HepG2 (cell line): ENCODE data around the gene CSE1L. TPM values are rescaled to one million over a fixed set of nuclear protein-coding genes. Genes with fewer than 3 reads are reported as not detected.
"Not testable (repeated sequence)": the region's sequence is repeated elsewhere in the genome, so short reads cannot be mapped to it uniquely, and the experiment has no call there.

Experiments
- ATAC-seq: fragments of 200-7000 bp; cut with Tn5 transposase; 3 replicates; pipeline ENCODE4 v1.9.1; 2020; ENCODE audit warnings: mild to moderate bottlenecking, moderate library complexity
- BruUV-seq: library from RNA; stranded (reverse); fragments of 400-500 nt; replicated peaks from 2 replicates; lab custom pipeline; 2021; lab: Mats Ljungman, UMichigan
- CTCF ChIA-PET: fragments of 300-600 bp; formaldehyde crosslinking; extraction: SDS; loops from one replicate; lab custom pipeline; 2021; ENCODE audit warnings: low total read pairs, inconsistent platforms, low intra/inter-chr PET ratio; lab: Yijun Ruan, JAX
- POLR2A ChIA-PET: fragments of 350-600 bp; sonication (Branson Sonifier 250); formaldehyde crosslinking; loops from one replicate; lab custom pipeline; 2020; ENCODE audit warnings: antibody characterized with exemption, inconsistent platforms; lab: Yijun Ruan, JAX
- DNase-seq: peaks from one replicate; pipeline ENCODE4 v3.0.0-alpha.2; 2015; ENCODE audit warnings: low spot score
- FAIRE-seq: peaks from 3 replicates; lab custom pipeline; 2011; peaks lifted over from hg19 to GRCh38; lab: Jason Lieb, UNC
- H2AFZ ChIP-seq: one replicate; pipeline ENCODE4 v1.6.1; 2011; ENCODE audit warnings: low read length, inconsistent platforms
- H3K27ac ChIP-seq: fragments of 300-600 bp; 3 replicates; pipeline ENCODE4 v1.8.0; 2011; ENCODE audit warnings: mixed run types, mild to moderate bottlenecking, mixed read lengths, low read length, inconsistent platforms; ENCODE audit not compliant: insufficient read depth; ENCODE audit errors: extremely low read length
- H3K27me3 ChIP-seq, 2 experiments: fragments of 200-600 bp in 1 of 2; 2 replicates in 1 of 2; 3 replicates in 1 of 2; pipeline versions ENCODE4 v1.6.0 to v1.8.0; 2011; ENCODE audit warnings: low read length in 2 of 2, mild to moderate bottlenecking in 2 of 2, moderate library complexity in 2 of 2, inconsistent platforms in 1 of 2; ENCODE audit not compliant: insufficient read depth in 2 of 2, control insufficient read depth in 1 of 2
- H3K36me3 ChIP-seq, 2 experiments: fragments of 200-600 bp in 1 of 2; replicated peaks in 1 of 2; 2 replicates in 1 of 2; 3 replicates in 1 of 2; pipeline versions ENCODE4 v1.5.1 to v1.8.0; 2011; ENCODE audit warnings: low read length in 2 of 2, inconsistent platforms in 1 of 2; ENCODE audit not compliant: insufficient read depth in 2 of 2, control insufficient read depth in 1 of 2
- H3K4me1 ChIP-seq: 2 replicates; pipeline ENCODE4 v1.5.1; 2012; ENCODE audit warnings: low read length, inconsistent platforms; ENCODE audit not compliant: insufficient read depth
- H3K4me2 ChIP-seq: 2 replicates; pipeline ENCODE4 v1.6.0; 2011; ENCODE audit warnings: low read depth, low read length, inconsistent platforms
- H3K4me3 ChIP-seq, 3 experiments: fragments of 200-600 bp in 1 of 3; sonication (generic), shearing (Covaris generic) in 1 of 3; replicated peaks in 1 of 3; 2 replicates each; pipeline ENCODE4 v1.5.1; 2011 to 2016; ENCODE audit warnings: low read length in 3 of 3, inconsistent platforms in 2 of 3, low read depth in 2 of 3, mild to moderate bottlenecking in 2 of 3, control low read depth in 1 of 3, mixed read lengths in 1 of 3; ENCODE audit not compliant: insufficient read depth in 1 of 3
- H3K79me2 ChIP-seq: one replicate; pipeline ENCODE4 v1.6.1; 2011; ENCODE audit warnings: low read length, inconsistent platforms; ENCODE audit not compliant: insufficient read depth
- H3K9ac ChIP-seq: 2 replicates; pipeline ENCODE4 v1.6.0; 2011; ENCODE audit warnings: mild to moderate bottlenecking, low read depth, low read length, inconsistent platforms; ENCODE audit not compliant: insufficient read depth
- H3K9me3 ChIP-seq: 2 replicates; pipeline ENCODE4 v1.5.1; 2012; ENCODE audit warnings: mild to moderate bottlenecking, low read length
- H4K20me1 ChIP-seq: 2 replicates; pipeline ENCODE4 v1.6.0; 2011; ENCODE audit warnings: inconsistent platforms, mild to moderate bottlenecking, low read length, moderate library complexity; ENCODE audit not compliant: insufficient read depth
- AGO2 ChIP-seq: fragments of 200-400 bp; formaldehyde crosslinking; optimal IDR thresholded peaks from 2 replicates; pipeline ENCODE3; 2017; ENCODE audit warnings: mild to moderate bottlenecking, low read depth, low read length, moderate library complexity
- AKAP8 ChIP-seq: sonication (generic); formaldehyde crosslinking; IDR thresholded peaks from 2 replicates; pipeline ENCODE4 v1.5.1; 2020; ENCODE audit warnings: mild to moderate bottlenecking, missing genetic modification reagents
- CENPT ChIP-seq: sonication (generic); formaldehyde crosslinking; IDR thresholded peaks from 2 replicates; pipeline ENCODE4 v1.8.0; 2022; ENCODE audit warnings: low read depth, mild to moderate bottlenecking, moderate library complexity, missing genetic modification reagents
- NRL ChIP-seq: sonication (generic); formaldehyde crosslinking; IDR thresholded peaks from 2 replicates; pipeline ENCODE4 v1.5.0; 2020; ENCODE audit warnings: missing genetic modification reagents, mild to moderate bottlenecking, moderate library complexity, borderline replicate concordance
- POLR2A ChIP-seq, 2 experiments: IDR thresholded peaks; 2 replicates each; pipeline ENCODE4 v1.6.1; 2011; ENCODE audit warnings: low read depth in 2 of 2, low read length in 2 of 2, mild to moderate bottlenecking in 1 of 2, moderate library complexity in 1 of 2; ENCODE audit not compliant: insufficient read depth in 1 of 2
- POLR2AphosphoS5 ChIP-seq: IDR thresholded peaks from 2 replicates; pipeline ENCODE4 v1.6.1; 2012; ENCODE audit warnings: low read depth, low read length
- POLR2G ChIP-seq: fragments of 200-400 bp; formaldehyde crosslinking; IDR thresholded peaks from 2 replicates; pipeline ENCODE4 v1.6.1; 2018; ENCODE audit warnings: mild to moderate bottlenecking, low read depth, low read length, moderate library complexity
- RBM22 ChIP-seq: fragments of 200-400 bp; formaldehyde crosslinking; optimal IDR thresholded peaks from 2 replicates; pipeline ENCODE3; 2017; ENCODE audit warnings: mild to moderate bottlenecking, low read length, moderate library complexity
- SNRNP70 ChIP-seq: fragments of 200-400 bp; formaldehyde crosslinking; IDR thresholded peaks from 2 replicates; pipeline ENCODE4 v1.6.1; 2017; ENCODE audit warnings: mild to moderate bottlenecking, low read depth, low read length, moderate library complexity
- SRY ChIP-seq: sonication (generic); formaldehyde crosslinking; IDR thresholded peaks from 2 replicates; pipeline ENCODE4 v1.8.0; 2022; ENCODE audit warnings: mild to moderate bottlenecking, missing genetic modification reagents
- TFE3 ChIP-seq: IDR thresholded peaks from 2 replicates; pipeline ENCODE4 v1.6.1; 2016
- TOPORS ChIP-seq: sonication (generic); formaldehyde crosslinking; IDR thresholded peaks from 2 replicates; pipeline ENCODE4 v1.8.0; 2023; ENCODE audit warnings: mild to moderate bottlenecking, missing genetic modification reagents
- ZBTB8A ChIP-seq: sonication (generic); formaldehyde crosslinking; IDR thresholded peaks from 2 replicates; pipeline ENCODE4 v1.4.0; 2020; ENCODE audit warnings: mild to moderate bottlenecking, low read depth, missing genetic modification reagents, borderline replicate concordance
- ZNF772 ChIP-seq: sonication (generic); formaldehyde crosslinking; IDR thresholded peaks from 2 replicates; pipeline ENCODE4 v1.5.0; 2020; ENCODE audit warnings: mild to moderate bottlenecking, missing genetic modification reagents
- ZSCAN20 ChIP-seq: sonication (generic); formaldehyde crosslinking; IDR thresholded peaks from 2 replicates; pipeline ENCODE4 v1.4.0; 2020; ENCODE audit warnings: missing genetic modification reagents, mild to moderate bottlenecking, borderline replicate concordance
- ZSCAN5A ChIP-seq: sonication (generic); formaldehyde crosslinking; IDR thresholded peaks from 2 replicates; pipeline ENCODE4 v1.8.0; 2022; ENCODE audit warnings: mild to moderate bottlenecking, missing genetic modification reagents, borderline replicate concordance
- WGBS: methylation state at CpG from one replicate; pipeline ENCODE4 v1.1.6; 2017; ENCODE audit warnings: low lambda C conversion rate; 5-methylcytosine and 5-hydroxymethylcytosine counted together
- in situ Hi-C: cut with HindIII; loops from 2 replicates; pipeline ENCODE4 v1.10.0; 2017; ENCODE audit warnings: low pct_unique_long_range_greater_than_20kb; ENCODE audit not compliant: extremely low pct_ligation_motif_present
- intact Hi-C: fragments of 100-400 bp; cut with micrococcal nuclease; formaldehyde crosslinking; loops from one replicate; pipeline ENCODE4 v1.10.0; 2022; ENCODE audit not compliant: unreplicated experiment
- polyA plus RNA-seq, 8 experiments: library from polyadenylated mRNA; depleted of rRNA in 3 of 8; stranded (reverse) in 7 of 8; unstranded in 1 of 8; fragments of >200 nt; fragmentation: Illumina TruSeq in 4 of 8; extraction: Trizol in 4 of 8; gene quantifications; 2 replicates each; pipeline versions ENCODE4 v1.2.1 to v1.2.3, GENCODE V29; 2011 to 2016; ENCODE audit warnings: low read depth in 4 of 8, missing spikeins in 1 of 8, mixed read lengths in 1 of 8; ENCODE audit not compliant: insufficient read depth in 1 of 8
- total RNA-seq, 5 experiments: library from RNA; depleted of rRNA; stranded (reverse); fragments of >200 nt; fragmentation: Illumina TruSeq; extraction: Trizol; gene quantifications; 2 replicates each; pipeline ENCODE4 v1.2.3, GENCODE V29; 2016; ENCODE audit warnings: low read depth in 1 of 5

Gene CSE1L
- total and polyA plus RNA-seq, 2 of the 13 experiments (the other 11 are each of a cell fraction or from before 2014, with no cell fraction given), result 56.9 to 258 TPM

GRCh38 chr20:49104979-49105547, 59.0 kb downstream of the CSE1L start:
- H3K4me3 ChIP-seq, DNase-seq, ATAC-seq, H3K9me3 ChIP-seq, H3K4me1 ChIP-seq, CTCF ChIA-PET, H3K4me2 ChIP-seq, H4K20me1 ChIP-seq, H3K9ac ChIP-seq, FAIRE-seq, intact Hi-C loops, H2AFZ ChIP-seq, H3K27me3 ChIP-seq, H3K79me2 ChIP-seq, BruUV-seq, in situ Hi-C loops, H3K27ac ChIP-seq: not testable (repeated sequence)
- POLR2A ChIA-PET, result interaction anchor here (1.1 kb wide), 1 partner anchor 114 kb away, joined by 4 read pairs; no protein-coding TSS in a partner anchor
- H3K36me3 ChIP-seq, result peaks cover 12 to 45% of the 10 kb centered on the region in 2 experiments
- 95% methylated on average over 11 of the region's 11 CpGs for WGBS
- 0 out of 2 replicates have a peak, but pooled peaks have one; percentile 37 for TF ChIP-seq SRY
- TF ChIP-seq CENPT, result 0 out of 2 replicates have a peak, but pooled peaks have one; percentile 73
- TF ChIP-seq AGO2, result peak; percentile 82
- TF ChIP-seq NRL, result 0 out of 2 replicates have a peak, but pooled peaks have one; percentile 59
- TF ChIP-seq RBM22, result peak; percentile 87
- TF ChIP-seq POLR2AphosphoS5, result peak; percentile 35
- 0 out of 4 replicates have a peak, but pooled peaks of 1 of the 2 experiments have one; percentile 13 for TF ChIP-seq POLR2A (IDR thresholded peaks at IDR 0.05; ENCODE audit: insufficient read depth in 1 of 2, low read depth in 2 of 2, low read length in 2 of 2)

- H3K27ac ChIP-seq, result no peak overlapping the region
- H3K4me1 ChIP-seq, result no peaks in the 10 kb centered on the region
- POLR2A ChIA-PET, result no interaction called here
- ATAC-seq, result no peak
- no TSS peak for BruUV-seq
- peaks cover 11 to 35% of the 10 kb centered on the region in 2 experiments for H3K36me3 ChIP-seq
- no peak overlapping the region for H2AFZ ChIP-seq
- no peak overlapping the region for H3K9ac ChIP-seq
- no peaks in the 10 kb centered on the region for H3K27me3 ChIP-seq
- H3K4me3 ChIP-seq, result no peak overlapping the region
- H3K4me2 ChIP-seq, result no peak overlapping the region
- no peaks in the 10 kb centered on the region for H3K9me3 ChIP-seq
- CTCF ChIA-PET, result no interaction called here
- TF ChIP-seq POLR2A (IDR thresholded peaks at IDR 0.05; ENCODE audit: insufficient read depth in 1 of 2, low read depth in 2 of 2, low read length in 2 of 2), result peak in 1 of 2 experiments; percentile 40; a peak in 1 of 4 replicates
- 0 out of 2 replicates have a peak, but pooled peaks have one; percentile 7 for TF ChIP-seq TFE3
- 0 out of 2 replicates have a peak, but pooled peaks have one; percentile 52 for TF ChIP-seq TOPORS (CRISPR knock-in tag)
- TF ChIP-seq ZBTB8A, result no peak
- no peak for TF ChIP-seq ZSCAN20 (CRISPR knock-in tag)
- no peak for TF ChIP-seq SNRNP70
- TF ChIP-seq ZSCAN5A (CRISPR knock-in tag), result 0 out of 2 replicates have a peak, but pooled peaks have one; percentile 35
- no peak for TF ChIP-seq ZNF772 (CRISPR knock-in tag)
- TF ChIP-seq POLR2G, result peak; percentile 58; the same call in 1 of the 2 replicates
- peak; percentile 41; the same call in 1 of the 2 replicates for TF ChIP-seq AKAP8
- FAIRE-seq, result no peak
- intact Hi-C loops, result no loop called here
- WGBS, result 98% methylated on average over 6 of the region's 6 CpGs
- no peaks in the 10 kb centered on the region for H4K20me1 ChIP-seq
- DNase-seq, result no peak
- H3K79me2 ChIP-seq, result no peaks in the 10 kb centered on the region
- in situ Hi-C loops, result no loop called here
These were observed 60.2 kb downstream of the CSE1L start for GRCh38 chr20:49106328-49106727.
